Mesothelial cell of epicardium (in vitro differentiated cells): ENCODE results near the gene C6orf132. TPM values are rescaled to one million over a fixed set of nuclear protein-coding genes. Genes with fewer than 3 reads are reported as not detected.

Source experiments
- DNase-seq, 2 experiments: peaks; one replicate each; pipeline ENCODE4 v3.0.0; 2021; ENCODE audit warnings: low spot score in 2 of 2; ENCODE audit not compliant: unreplicated experiment in 2 of 2
- H3K27ac Mint-ChIP-seq: 2 replicates; pipeline ENCODE4 v1.8.0; 2021; ENCODE audit warnings: mixed read lengths
- H3K27me3 Mint-ChIP-seq: 2 replicates; pipeline ENCODE4 v1.8.0; 2021; ENCODE audit warnings: low read depth, mixed read lengths
- H3K36me3 Mint-ChIP-seq: 2 replicates; pipeline ENCODE4 v1.8.0; 2021; ENCODE audit warnings: mixed read lengths
- H3K4me1 Mint-ChIP-seq: 2 replicates; pipeline ENCODE4 v1.8.0; 2021; ENCODE audit warnings: mixed read lengths
- H3K4me3 Mint-ChIP-seq: 2 replicates; pipeline ENCODE4 v1.8.0; 2021; ENCODE audit warnings: mild to moderate bottlenecking, moderate library complexity, mixed read lengths
- H3K9me3 Mint-ChIP-seq: 2 replicates; pipeline ENCODE4 v1.8.0; 2021; ENCODE audit warnings: mixed read lengths
- CTCF ChIP-seq: fragments of 200-600 bp; sonication (generic); IDR thresholded peaks from one replicate; pipeline ENCODE4 v1.5.0; 2021; ENCODE audit warnings: antibody characterized with exemption; ENCODE audit not compliant: unreplicated experiment
- total RNA-seq: library from RNA; stranded (reverse); gene quantifications from 3 replicates; pipeline ENCODE4 v1.2.1, GENCODE V29; 2021

The C6orf132 gene
- total RNA-seq, 1 donor from 2014 or later: 22.4 TPM

GRCh38 chr6:42140756-42141602 lies 1.4 kb downstream of the C6orf132 start:
- Mint-ChIP-seq H3K9me3 (no peaks in the 10 kb centered on the region), H3K36me3 (no peaks in the 10 kb centered on the region), H3K4me1 (peaks cover 50% of the 10 kb centered on the region), H3K4me3 (peak overlapping the region; percentile 88), H3K27ac (peak overlapping the region; percentile 100), H3K27me3 (peaks cover 2% of the 10 kb centered on the region)
- no peak for TF ChIP-seq CTCF
- DNase-seq: no peak

GRCh38 chr6:42140032-42140431 lies 2.4 kb downstream of the C6orf132 start:
- Mint-ChIP-seq H3K4me3 (peak overlapping the region; percentile 88), H3K4me1 (peaks cover 50% of the 10 kb centered on the region), H3K36me3 (no peaks in the 10 kb centered on the region), H3K27me3 (peaks cover 2% of the 10 kb centered on the region), H3K9me3 (no peaks in the 10 kb centered on the region), H3K27ac (peak overlapping the region; percentile 100)
- DNase-seq: no peak
- no peak for TF ChIP-seq CTCF

DNA sequence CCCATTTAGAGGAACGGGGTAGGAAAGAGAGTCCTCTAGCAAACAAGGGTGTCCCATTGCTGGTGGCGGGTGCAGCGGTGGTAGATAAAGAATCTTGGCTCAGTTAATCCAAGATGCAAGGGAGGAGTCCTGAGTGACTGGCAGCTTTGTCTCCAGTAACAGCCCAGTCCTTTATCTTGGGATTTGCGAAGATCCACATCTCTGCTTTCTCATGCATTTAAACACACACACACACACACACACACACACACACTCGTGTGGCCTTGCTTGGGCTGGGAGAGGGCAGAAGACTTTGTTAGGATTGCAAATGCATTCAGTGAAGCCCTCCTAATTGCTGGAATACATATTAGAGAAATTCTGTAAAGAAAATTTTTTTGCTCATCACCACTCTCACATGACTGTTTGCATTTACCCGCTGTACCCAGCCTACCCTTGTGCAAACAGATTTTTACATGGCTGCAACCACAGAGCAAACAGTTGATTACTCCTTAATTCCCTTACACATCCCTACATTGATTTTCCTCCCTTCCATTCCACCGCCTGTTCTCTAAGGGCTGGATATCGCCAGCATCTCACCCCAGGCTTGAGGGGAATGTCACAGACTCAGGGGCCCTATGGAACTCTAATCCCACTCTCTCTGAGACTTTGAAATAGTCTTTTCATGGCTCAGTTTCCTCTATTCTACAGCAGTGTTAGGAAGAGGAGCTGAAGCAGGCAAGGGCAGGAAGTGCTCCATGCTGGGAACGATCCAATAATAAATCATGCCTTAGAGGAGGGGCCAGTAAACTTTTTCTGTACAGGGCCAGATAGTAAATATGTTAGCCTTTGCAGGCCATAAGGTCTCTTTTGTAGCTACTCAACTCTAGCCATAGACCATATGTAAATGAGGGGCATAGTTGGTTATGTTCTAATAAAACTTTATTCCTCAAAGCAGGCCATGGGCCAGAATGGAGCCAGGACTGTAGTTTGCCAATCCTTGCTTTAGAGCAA lies 3.5 kb downstream of the C6orf132 start:
- TF ChIP-seq CTCF: no peak
- Mint-ChIP-seq H3K36me3 (no peaks in the 10 kb centered on the region), H3K27me3 (peaks cover 2% of the 10 kb centered on the region), H3K4me1 (peaks cover 50% of the 10 kb centered on the region), H3K4me3 (peak overlapping the region; percentile 4), H3K27ac (peak overlapping the region; percentile 94), H3K9me3 (no peaks in the 10 kb centered on the region)
- no peak for DNase-seq

DNA sequence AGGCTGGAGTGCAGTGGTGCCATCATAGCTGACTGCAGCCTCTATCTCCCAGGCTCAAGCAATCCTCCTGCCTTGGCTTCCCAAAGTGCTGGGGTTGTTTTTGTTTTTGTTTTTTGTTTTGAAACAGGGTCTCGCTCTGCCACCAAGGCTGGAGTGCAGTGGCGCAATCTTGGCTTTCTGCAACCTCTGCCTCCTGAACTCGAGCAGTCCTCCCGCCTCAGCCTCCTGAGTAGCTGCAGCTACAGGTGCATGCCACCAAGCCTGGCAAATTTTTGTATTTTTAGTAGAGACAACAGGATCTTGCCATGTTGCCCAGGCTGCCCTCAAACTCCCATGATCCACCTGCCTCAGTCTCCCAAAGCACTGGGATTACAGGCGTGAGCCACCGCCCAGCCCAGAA lies 4.2 kb downstream of the C6orf132 start:
- no peaks in the 10 kb centered on the region for H3K9me3 Mint-ChIP-seq
- H3K4me1 Mint-ChIP-seq: peaks cover 50% of the 10 kb centered on the region
- no peak for DNase-seq
- peak overlapping the region; percentile 56 for H3K27ac Mint-ChIP-seq
- H3K27me3 Mint-ChIP-seq: peaks cover 2% of the 10 kb centered on the region
- no peaks in the 10 kb centered on the region for H3K36me3 Mint-ChIP-seq
- TF ChIP-seq CTCF: no peak
- no peak overlapping the region for H3K4me3 Mint-ChIP-seq

DNA sequence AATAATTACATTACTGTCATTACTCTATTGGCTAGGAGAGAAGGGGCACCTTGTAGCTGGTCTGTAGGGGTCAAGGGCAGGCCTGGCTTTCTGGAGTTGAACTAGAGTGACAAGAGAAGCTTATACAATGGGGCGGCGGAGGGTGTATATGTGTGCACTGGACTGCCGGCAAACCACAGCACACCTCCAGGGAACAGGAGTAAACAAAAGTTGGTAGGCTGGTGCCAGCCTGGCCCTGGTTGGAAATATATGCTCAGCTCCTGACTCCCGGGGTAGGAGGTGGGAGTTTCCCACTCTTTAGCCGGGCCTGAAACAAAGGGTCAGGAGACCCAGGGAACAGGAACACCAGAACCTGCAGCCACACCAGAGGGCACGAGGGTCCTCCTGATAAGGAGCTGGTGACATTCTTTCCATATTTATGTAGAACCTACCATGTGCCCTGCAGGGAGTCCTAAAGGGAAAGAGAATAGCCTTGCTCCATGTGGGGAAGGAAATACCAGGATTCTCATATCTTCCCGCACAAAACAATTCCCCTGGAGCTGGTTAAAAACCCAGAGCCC lies 5.1 kb downstream of the C6orf132 start:
- no peak for TF ChIP-seq CTCF
- Mint-ChIP-seq H3K9me3 (no peaks in the 10 kb centered on the region), H3K36me3 (no peaks in the 10 kb centered on the region), H3K27me3 (no peaks in the 10 kb centered on the region), H3K27ac (peak overlapping the region; percentile 99), H3K4me3 (peak overlapping the region; percentile 46), H3K4me1 (peaks cover 45% of the 10 kb centered on the region)
- no peak for DNase-seq
